Brain microvascular endothelial cell (primary cell): Measurements from ENCODE around the gene BCAR1.
"Not testable (repeated sequence)": the region's sequence is repeated elsewhere in the genome, so short reads cannot be mapped to it uniquely, and the experiment has no call there.

Experiments used
- DNase-seq: peaks from one replicate; pipeline ENCODE4 v3.0.0-alpha.2; 2020
- H3K27ac ChIP-seq: fragments of 250-450 bp; sonication (Bioruptor Pico); 2 replicates; pipeline ENCODE4 v1.5.1; 2020; ENCODE audit warnings: mild to moderate bottlenecking, moderate library complexity
- H3K27me3 ChIP-seq: fragments of 250-450 bp; sonication (Bioruptor Pico); replicated peaks from 2 replicates; pipeline ENCODE4 v1.5.1; 2020; ENCODE audit warnings: mild to moderate bottlenecking
- H3K36me3 ChIP-seq: fragments of 250-450 bp; sonication (Bioruptor Pico); replicated peaks from 2 replicates; pipeline ENCODE4 v1.5.1; 2020; ENCODE audit warnings: mild to moderate bottlenecking
- H3K4me3 ChIP-seq: 2 replicates; pipeline ENCODE4 v1.5.1; 2011; ENCODE audit warnings: low read depth, mild to moderate bottlenecking, control low read depth, low read length, moderate library complexity
- CTCF ChIP-seq: IDR thresholded peaks from 2 replicates; pipeline ENCODE4 v1.5.1; 2011; ENCODE audit warnings: low read depth, mild to moderate bottlenecking, moderate library complexity, low read length, control low read depth, inconsistent platforms; ENCODE audit errors: missing control alignments
- in situ Hi-C: cut with HindIII; loops from 2 replicates; pipeline ENCODE4 v1.10.0; 2017; ENCODE audit warnings: low sequenced_read_pairs, low pct_ligation_motif_present

BCAR1 gene

DNA sequence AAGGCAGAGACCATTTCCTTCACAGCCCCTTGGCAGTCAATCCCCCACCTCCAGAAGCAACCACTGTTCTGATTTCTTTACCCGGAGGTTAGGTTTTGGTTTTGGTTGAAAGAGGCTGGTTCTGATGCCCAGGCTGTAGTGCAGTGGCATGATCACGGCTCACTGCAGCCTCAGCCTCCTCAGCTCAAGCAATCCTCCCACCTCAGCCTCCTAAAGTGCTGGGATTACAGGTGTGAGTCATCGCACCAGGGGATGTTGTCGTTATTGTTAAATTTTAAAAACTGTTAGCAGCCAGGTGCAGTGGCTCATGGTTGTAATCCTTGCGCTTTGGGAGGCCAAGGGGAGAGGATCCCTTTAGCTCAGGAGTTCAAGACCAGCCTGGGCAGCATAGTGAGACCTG, 41.5 kb downstream of the BCAR1 start:
- Histone ChIP-seq H3K36me3 (no peaks in the 10 kb centered on the region), H3K4me3 (no peak overlapping the region), H3K27me3 (no peaks in the 10 kb centered on the region), H3K27ac (no peak overlapping the region)
- in situ Hi-C loops: no loop called here
- DNase-seq: no peak
- TF ChIP-seq CTCF: no peak

DNA sequence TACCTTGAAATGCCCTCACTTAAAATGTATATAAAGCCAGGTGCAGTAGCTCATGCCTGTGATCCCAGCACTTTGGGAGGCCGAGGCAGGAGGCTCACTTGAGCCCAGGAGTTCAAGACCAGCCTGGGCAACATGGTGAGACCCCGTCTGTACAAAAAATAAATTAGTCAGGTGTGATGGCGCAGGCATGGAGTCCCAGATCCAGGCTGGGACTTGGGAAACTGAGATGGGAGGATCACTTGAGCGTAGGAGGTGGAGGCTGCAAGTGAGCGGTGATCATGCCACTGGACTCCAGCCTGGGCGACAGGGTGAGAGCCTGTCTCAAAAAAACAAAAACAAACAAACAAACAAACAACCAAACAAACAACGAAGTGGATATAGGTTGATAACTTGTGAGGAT, 41.9 kb downstream of the BCAR1 start:
- H3K27ac ChIP-seq, H3K36me3 ChIP-seq, H3K4me3 ChIP-seq, H3K27me3 ChIP-seq, DNase-seq, in situ Hi-C loops: not testable (repeated sequence)

DNA sequence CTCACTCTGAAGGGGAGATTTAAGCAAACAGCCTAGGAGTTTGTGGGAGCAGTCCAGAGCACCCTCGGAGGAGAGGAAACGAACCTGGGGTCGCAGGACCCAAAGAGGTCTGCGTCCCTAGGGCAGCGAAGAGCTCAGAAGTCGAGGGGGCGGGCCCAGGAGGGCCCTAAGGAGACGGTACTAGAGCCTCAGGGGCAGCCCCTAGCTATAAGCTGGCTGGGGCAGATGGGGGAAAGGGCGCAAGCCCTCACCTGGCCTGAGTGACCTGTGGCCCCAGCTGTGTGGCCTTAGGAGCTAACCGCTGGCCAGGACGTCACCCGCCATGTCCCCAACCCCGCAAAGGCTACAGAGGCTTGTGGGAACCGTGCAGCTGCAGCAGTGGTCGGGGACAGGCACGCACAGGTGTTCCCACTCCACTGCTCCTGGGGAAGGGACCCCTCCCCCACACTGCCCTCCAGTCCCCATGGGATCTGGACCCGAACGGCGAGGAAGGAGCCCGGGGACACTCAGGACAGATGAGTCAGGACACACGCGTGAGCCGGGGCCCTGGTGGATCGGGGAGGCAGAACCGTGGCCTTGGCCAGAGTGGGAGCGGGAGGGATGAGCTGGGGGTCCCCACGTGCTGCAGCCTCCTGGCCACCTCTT, 42.4 kb downstream of the BCAR1 start:
- TF ChIP-seq CTCF: no peak
- Histone ChIP-seq H3K4me3 (no peak overlapping the region), H3K27me3 (no peaks in the 10 kb centered on the region), H3K27ac (no peak overlapping the region), H3K36me3 (no peaks in the 10 kb centered on the region)
- in situ Hi-C loops: no loop called here
- DNase-seq: no peak

DNA sequence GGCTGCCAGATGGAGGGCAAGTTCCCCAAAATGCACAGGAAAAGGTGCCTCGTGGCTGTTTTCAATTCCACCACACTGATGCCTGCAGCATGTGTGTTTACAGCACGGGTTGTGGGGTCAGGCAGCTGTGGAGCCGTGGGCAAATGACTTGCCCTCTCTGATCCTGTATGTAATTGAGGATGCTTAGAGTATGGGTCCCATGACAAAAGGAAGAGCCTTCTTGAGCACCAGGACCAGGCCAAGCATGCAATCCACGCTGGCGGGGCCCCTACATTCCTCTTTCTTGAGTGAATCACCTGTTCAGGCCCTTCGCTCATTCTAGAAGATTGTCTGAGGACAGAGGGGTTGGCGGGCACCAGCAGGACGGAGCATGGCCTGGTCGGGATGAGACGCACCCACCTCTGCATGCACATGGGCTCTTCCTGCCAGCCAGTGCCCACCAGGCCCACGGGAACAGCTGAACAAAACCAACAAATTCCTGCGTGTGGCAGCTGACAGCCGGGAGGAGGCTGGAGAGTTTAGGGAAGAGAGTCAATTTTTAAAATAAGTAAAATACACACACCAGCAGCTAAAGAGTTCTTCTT, 43.1 kb downstream of the BCAR1 start:
- Histone ChIP-seq H3K4me3 (no peak overlapping the region), H3K27me3 (no peaks in the 10 kb centered on the region), H3K27ac (no peak overlapping the region), H3K36me3 (no peaks in the 10 kb centered on the region)
- in situ Hi-C loops: no loop called here
- DNase-seq: no peak
- no peak for TF ChIP-seq CTCF

DNA sequence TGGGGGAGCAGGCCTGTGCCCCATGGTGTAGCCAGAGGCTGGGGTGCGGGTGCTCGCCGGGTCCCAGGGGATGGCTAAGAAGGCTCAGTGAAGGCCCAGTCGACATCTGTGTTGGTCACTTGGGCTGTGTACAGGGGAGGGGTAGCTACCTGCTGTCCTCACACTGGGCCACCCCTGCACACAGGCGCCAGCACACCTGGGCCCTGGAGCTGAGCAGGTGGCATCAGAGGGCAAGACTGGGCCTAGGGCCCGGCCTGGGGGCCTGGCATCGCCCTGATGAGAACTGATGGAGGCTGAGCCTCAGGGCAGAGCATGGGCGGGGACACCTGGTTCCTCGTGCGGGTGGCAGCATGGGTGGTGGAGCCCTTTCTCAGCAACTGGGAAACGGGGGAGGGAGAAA, 43.6 kb downstream of the BCAR1 start:
- H3K4me3 ChIP-seq: no peak overlapping the region
- in situ Hi-C loops: no loop called here
- no peak for TF ChIP-seq CTCF
- no peaks in the 10 kb centered on the region for H3K27me3 ChIP-seq
- DNase-seq: no peak
- no peak overlapping the region for H3K27ac ChIP-seq
- no peaks in the 10 kb centered on the region for H3K36me3 ChIP-seq

GRCh38 chr16:75206749-75207451, 44.5 kb downstream of the BCAR1 start, which contains the start of gene CTRB2:
CTRB2 (minus strand) TSS chr16:75207161; CDS start chr16:75207141, 20 bp downstream.
- no peak within 1 kb of the TSS for H3K4me3 ChIP-seq
- in situ Hi-C loops: no loop called here
- H3K27me3 ChIP-seq: no peaks in the 10 kb centered on the region
- no peaks in the 10 kb centered on the region for H3K36me3 ChIP-seq
- DNase-seq: no peak
- no peak for TF ChIP-seq CTCF
- no peak within 1 kb of the TSS for H3K27ac ChIP-seq

DNA sequence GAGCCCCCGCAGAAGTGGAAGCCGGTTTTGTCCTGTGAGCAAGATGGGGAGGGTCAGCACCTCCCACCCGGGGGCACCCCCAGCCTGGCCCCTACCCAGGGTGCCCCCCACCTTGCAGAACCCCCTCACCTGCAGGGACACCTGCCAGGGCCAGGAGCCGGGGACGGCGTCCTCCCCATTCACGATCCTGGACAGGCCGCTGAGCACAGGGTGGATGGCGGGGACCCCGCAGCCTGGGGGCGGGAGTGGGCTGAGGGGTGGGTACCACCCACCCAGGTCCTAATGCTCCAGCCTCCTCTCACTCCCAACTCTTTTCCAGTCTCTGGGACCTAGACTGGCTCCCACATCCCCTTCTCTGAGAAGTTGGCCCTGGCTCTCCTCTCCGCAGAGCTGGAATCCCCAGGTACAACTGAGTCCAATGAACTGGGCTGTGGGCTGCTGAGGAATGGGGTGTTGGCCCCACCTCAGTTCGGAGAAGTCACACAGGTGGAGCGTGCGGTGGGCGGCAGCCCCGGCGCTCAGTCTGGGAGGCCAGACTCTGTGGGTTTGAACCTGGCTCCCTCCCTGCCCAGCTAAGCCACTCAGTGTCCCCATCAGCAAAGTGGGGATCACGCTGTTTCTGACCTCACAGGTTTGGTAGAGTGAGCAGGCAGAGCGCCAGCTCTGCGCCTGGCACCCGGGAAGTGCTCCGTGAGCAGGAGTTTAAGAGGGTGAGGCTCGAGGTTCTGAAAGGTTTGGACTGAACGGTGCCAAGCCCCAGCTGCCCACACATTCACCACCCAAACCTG, 45.3 kb downstream of the BCAR1 start:
- H3K36me3 ChIP-seq, in situ Hi-C loops, H3K27ac ChIP-seq, H3K27me3 ChIP-seq, DNase-seq, H3K4me3 ChIP-seq: not testable (repeated sequence)

- H3K27me3 ChIP-seq, H3K4me3 ChIP-seq, DNase-seq, H3K27ac ChIP-seq, in situ Hi-C loops, H3K36me3 ChIP-seq: not testable (repeated sequence)
Measured at GRCh38 chr16:75205438-75205837, 46.0 kb downstream of the BCAR1 start.
